Measurements from ENCODE around the gene LTA4H.

DNA sequence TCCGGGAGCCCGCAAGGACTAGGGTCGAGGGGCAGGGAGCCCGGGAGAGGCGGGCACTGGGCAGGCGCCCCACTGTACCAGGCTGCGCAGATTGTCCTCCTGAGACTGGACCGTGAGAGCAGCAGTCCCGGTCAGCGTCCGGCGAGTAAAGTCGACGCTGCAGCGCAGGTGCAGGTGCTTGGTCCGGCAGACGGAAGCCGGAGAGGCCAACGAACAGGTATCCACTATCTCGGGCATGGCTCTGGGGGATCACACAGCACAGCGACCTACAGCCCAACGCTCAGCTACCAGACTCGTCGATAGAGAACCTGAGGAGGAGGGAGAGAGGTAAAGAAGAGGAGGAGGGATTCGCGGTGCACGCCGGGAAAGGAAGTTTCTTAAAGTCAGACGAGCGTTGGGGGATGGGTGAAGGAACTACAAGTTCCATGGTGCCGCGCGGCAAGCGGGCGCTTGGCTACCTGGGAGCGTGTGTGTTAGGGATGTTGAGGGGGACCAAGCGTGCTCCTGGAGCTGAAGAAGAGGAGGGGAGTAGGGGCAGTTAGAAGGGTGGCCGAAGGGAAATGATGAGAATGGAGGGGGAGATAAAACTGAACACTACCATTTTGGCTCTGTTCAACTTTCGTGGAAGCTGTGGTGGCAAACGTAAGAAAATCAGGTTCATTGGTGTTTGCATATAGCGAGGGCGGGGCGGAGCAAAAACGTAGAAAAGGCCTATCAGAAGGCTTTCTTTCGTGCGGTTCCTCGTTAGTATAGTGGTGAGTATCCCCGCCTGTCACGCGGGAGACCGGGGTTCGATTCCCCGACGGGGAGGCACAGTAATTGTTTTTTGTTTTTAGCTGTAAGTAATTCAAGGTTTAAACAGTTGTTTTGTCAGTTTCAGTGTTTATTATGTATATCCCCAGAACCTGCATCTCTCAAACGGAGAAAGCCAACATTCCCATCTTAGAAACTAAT, at the start of gene LTA4H:
- TF ChIP-seq, protein P1, sequence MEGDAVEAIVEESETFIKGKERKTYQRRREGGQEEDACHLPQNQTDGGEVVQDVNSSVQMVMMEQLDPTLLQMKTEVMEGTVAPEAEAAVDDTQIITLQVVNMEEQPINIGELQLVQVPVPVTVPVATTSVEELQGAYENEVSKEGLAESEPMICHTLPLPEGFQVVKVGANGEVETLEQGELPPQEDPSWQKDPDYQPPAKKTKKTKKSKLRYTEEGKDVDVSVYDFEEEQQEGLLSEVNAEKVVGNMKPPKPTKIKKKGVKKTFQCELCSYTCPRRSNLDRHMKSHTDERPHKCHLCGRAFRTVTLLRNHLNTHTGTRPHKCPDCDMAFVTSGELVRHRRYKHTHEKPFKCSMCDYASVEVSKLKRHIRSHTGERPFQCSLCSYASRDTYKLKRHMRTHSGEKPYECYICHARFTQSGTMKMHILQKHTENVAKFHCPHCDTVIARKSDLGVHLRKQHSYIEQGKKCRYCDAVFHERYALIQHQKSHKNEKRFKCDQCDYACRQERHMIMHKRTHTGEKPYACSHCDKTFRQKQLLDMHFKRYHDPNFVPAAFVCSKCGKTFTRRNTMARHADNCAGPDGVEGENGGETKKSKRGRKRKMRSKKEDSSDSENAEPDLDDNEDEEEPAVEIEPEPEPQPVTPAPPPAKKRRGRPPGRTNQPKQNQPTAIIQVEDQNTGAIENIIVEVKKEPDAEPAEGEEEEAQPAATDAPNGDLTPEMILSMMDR (conservative IDR thresholded peaks at IDR 0.05; ENCODE audit: low read depth, low read length): no peak
- no peak for TF ChIP-seq EZH2 (IDR thresholded peaks at IDR 0.05; ENCODE audit: borderline replicate concordance, low read depth, low read length, poor library complexity, severe bottlenecking)

Measured in A673 (cell line).